ENCODE measurements around the gene FGFRL1. TPM values are rescaled to one million over a fixed set of nuclear protein-coding genes. Genes with fewer than 3 reads are reported as not detected.

The FGFRL1 gene
- polyA plus RNA-seq, 1 donor from 2014 or later, result 0.97 TPM

GRCh38 chr4:1027219-1027914 is 15.9 kb downstream of the FGFRL1 start:
- Histone ChIP-seq H4K20me1 (ENCODE audit: insufficient read depth) (no peaks in the 10 kb centered on the region), H3K79me2 (replicated peaks; ENCODE audit: insufficient read depth, low read length) (no peaks in the 10 kb centered on the region), H3F3A (ENCODE audit: insufficient read depth, low read length, poor library complexity, severe bottlenecking) (no peaks in the 10 kb centered on the region), H3K9me3 (ENCODE audit: low read length) (no peaks in the 10 kb centered on the region), H3K27me3 (ENCODE audit: insufficient read depth, low read depth, low read length) (no peaks in the 10 kb centered on the region), H2AFZ (ENCODE audit: low read depth, low read length) (no peak overlapping the region), H3K4me2 (ENCODE audit: low read length) (no peak overlapping the region), H3K27ac (ENCODE audit: low read length) (no peak overlapping the region), H3K9ac (ENCODE audit: low read length) (no peak overlapping the region), H3K4me3 (ENCODE audit: low read length) (no peak overlapping the region), H3K9me2 (ENCODE audit: insufficient read depth, low read length) (no peaks in the 10 kb centered on the region), H3K36me3 (ENCODE audit: insufficient read depth, low read length) (no peaks in the 10 kb centered on the region)
- TF ChIP-seq SMC3 (conservative IDR thresholded peaks at IDR 0.05; ENCODE audit: poor library complexity) (no peak), EZH2 (IDR thresholded peaks at IDR 0.05; ENCODE audit: borderline replicate concordance, insufficient read depth, low read length, poor library complexity, severe bottlenecking) (no peak), CTCF (IDR thresholded peaks at IDR 0.05; ENCODE audit: poor library complexity, severe bottlenecking) (no peak), MXI1 (conservative IDR thresholded peaks at IDR 0.05; ENCODE audit: poor library complexity, severe bottlenecking) (no peak), EP300 (conservative IDR thresholded peaks at IDR 0.05; ENCODE audit: poor library complexity, severe bottlenecking) (no peak), POLR2AphosphoS5 (IDR thresholded peaks at IDR 0.05) (no peak), REST (IDR thresholded peaks at IDR 0.05; ENCODE audit: borderline replicate concordance) (no peak), TAF1 (IDR thresholded peaks at IDR 0.05; ENCODE audit: low read depth) (no peak), RAD21 (conservative IDR thresholded peaks at IDR 0.05) (no peak)

DNA sequence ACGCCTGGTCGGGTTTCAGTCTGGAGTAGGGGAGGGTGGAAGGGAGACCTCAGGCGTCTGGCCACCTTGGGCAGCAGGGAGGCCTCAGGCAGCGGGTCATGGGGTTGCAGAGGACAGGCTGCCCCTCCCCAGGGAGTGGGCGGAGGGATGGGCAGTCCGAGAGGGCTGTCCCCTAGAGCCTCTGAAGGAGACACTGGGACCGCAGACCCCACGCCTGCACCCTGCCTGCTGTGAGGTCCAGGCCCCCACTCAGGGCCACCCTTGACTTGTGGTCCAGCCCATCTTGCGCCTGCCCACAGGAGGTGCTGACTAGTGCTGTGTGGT is 16.5 kb downstream of the FGFRL1 start:
- TF ChIP-seq EP300 (conservative IDR thresholded peaks at IDR 0.05; ENCODE audit: poor library complexity, severe bottlenecking) (no peak), REST (IDR thresholded peaks at IDR 0.05; ENCODE audit: borderline replicate concordance) (no peak), TAF1 (IDR thresholded peaks at IDR 0.05; ENCODE audit: low read depth) (no peak), SMC3 (conservative IDR thresholded peaks at IDR 0.05; ENCODE audit: poor library complexity) (no peak), CTCF (IDR thresholded peaks at IDR 0.05; ENCODE audit: poor library complexity, severe bottlenecking) (no peak), EZH2 (IDR thresholded peaks at IDR 0.05; ENCODE audit: borderline replicate concordance, insufficient read depth, low read length, poor library complexity, severe bottlenecking) (no peak), POLR2AphosphoS5 (IDR thresholded peaks at IDR 0.05) (no peak), MXI1 (conservative IDR thresholded peaks at IDR 0.05; ENCODE audit: poor library complexity, severe bottlenecking) (no peak), RAD21 (conservative IDR thresholded peaks at IDR 0.05) (no peak)
- Histone ChIP-seq H3K4me2 (ENCODE audit: low read length) (no peak overlapping the region), H3K36me3 (ENCODE audit: insufficient read depth, low read length) (no peaks in the 10 kb centered on the region)

More for the DNA sequence above, 16.5 kb downstream of the FGFRL1 start:
- H3K79me2 ChIP-seq (replicated peaks; ENCODE audit: insufficient read depth, low read length), result no peaks in the 10 kb centered on the region
- no peaks in the 10 kb centered on the region for H3K27me3 ChIP-seq (ENCODE audit: insufficient read depth, low read depth, low read length)
- H2AFZ ChIP-seq (ENCODE audit: low read depth, low read length), result no peak overlapping the region
- H3F3A ChIP-seq (ENCODE audit: insufficient read depth, low read length, poor library complexity, severe bottlenecking), result no peaks in the 10 kb centered on the region
- no peak overlapping the region for H3K27ac ChIP-seq (ENCODE audit: low read length)
- H3K9ac ChIP-seq (ENCODE audit: low read length), result no peak overlapping the region
- H3K9me3 ChIP-seq (ENCODE audit: low read length), result no peaks in the 10 kb centered on the region
- no peaks in the 10 kb centered on the region for H4K20me1 ChIP-seq (ENCODE audit: insufficient read depth)
- no peaks in the 10 kb centered on the region for H3K9me2 ChIP-seq (ENCODE audit: insufficient read depth, low read length)
- H3K4me3 ChIP-seq (ENCODE audit: low read length), result no peak overlapping the region

All from neural cell (in vitro differentiated cells).